Measurements from ENCODE around the gene MR1.

MR1 gene

DNA sequence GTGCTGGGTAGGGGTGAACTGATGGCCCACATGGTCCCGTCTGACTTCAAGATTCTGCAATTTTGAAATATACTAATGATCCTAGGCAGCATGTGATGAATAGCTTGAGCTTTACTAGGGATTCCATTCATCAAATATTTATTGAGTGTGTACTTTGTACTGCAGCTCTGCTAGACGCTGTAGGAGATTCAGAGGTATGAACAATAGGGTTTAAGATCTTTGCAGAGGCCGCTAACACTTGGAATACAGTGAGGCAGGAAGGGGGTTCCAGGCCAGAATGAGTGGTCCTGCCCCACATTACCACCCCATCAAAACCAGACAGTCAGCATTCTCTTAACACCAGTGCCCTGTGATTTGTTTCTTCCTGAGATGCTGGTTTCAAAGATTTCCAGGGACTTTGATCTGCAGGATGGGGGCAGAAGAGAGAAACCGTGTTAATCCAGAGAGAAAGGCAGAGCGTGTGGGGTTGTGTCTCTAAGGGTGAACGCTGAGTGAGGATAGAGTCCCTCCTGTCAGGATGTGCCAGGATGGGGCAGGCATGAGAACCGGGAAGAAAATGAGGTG, 74.6 kb downstream of the MR1 start:
- no peak for DNase-seq (ENCODE audit: low read depth)

DNA sequence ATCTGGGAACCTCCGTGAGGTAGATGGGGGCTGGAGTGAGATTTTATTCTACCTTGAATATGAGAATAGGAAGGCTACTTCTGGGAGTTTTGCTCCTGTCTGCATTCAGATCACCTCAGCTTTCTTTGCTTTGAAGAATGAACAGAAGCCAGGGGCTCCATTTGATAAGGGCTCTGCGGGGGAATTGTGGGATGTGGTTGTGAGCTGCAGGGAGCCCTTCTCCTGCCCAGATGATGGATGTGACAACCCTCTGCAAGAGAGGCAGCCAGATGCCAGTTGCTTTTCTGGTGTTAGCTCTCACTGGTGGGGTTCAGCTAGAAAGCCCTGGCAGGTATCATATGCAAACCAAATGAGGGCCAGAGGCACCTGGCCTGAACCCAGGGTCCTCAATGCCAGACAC, 76.2 kb downstream of the MR1 start:
- no peak for DNase-seq (ENCODE audit: low read depth)

Measured in stimulated activated CD4-positive, alpha-beta T cell treated with anti-CD3 and anti-CD28 coated beads, Interleukin-2, amount 100 ng/mL, for 4 hours (primary cell).